Activated CD4-positive, alpha-beta memory T cell treated with anti-CD3 and anti-CD28 coated beads, Interleukin-2, amount 10 ng/mL, durations not matched to agents 7 days and 5 days (primary cell): Measurements from ENCODE around the gene MERTK. TPM values are rescaled to one million over a fixed set of nuclear protein-coding genes. Genes with fewer than 3 reads are reported as not detected.
"Not testable (repeated sequence)": the region's sequence is repeated elsewhere in the genome, so short reads cannot be mapped to it uniquely, and the experiment has no call there.

Experiments
- CTCF ChIA-PET: fragments of 350-600 bp; sonication (Branson Sonifier 250); formaldehyde crosslinking; loops from one replicate; lab custom pipeline; 2021; ENCODE audit warnings: antibody characterized with exemption, inconsistent platforms; lab: Charles Lee
- POLR2A ChIA-PET: fragments of 350-600 bp; sonication (Branson Sonifier 250); formaldehyde crosslinking; loops from one replicate; lab custom pipeline; 2021; ENCODE audit warnings: antibody characterized with exemption; lab: Charles Lee
- DNase-seq: peaks from one replicate; pipeline ENCODE4 v3.0.0-alpha.2; 2020
- H3K27ac Mint-ChIP-seq: one replicate; pipeline ENCODE4 v1.8.0; 2021; ENCODE audit warnings: mild to moderate bottlenecking, mixed read lengths
- H3K27me3 Mint-ChIP-seq: one replicate; pipeline ENCODE4 v1.8.0; 2021; ENCODE audit warnings: mixed read lengths
- H3K36me3 Mint-ChIP-seq: one replicate; pipeline ENCODE4 v1.8.0; 2021; ENCODE audit warnings: low read depth, mixed read lengths
- H3K4me1 Mint-ChIP-seq: one replicate; pipeline ENCODE4 v1.8.0; 2021; ENCODE audit warnings: mixed read lengths
- H3K4me3 Mint-ChIP-seq: one replicate; pipeline ENCODE4 v1.8.0; 2021; ENCODE audit warnings: mild to moderate bottlenecking, mixed read lengths
- H3K9me3 Mint-ChIP-seq: one replicate; pipeline ENCODE4 v1.8.0; 2021; ENCODE audit warnings: mixed read lengths
- total RNA-seq, 2 experiments: library from RNA; stranded (reverse); gene quantifications; one replicate each; pipeline ENCODE4 v1.2.3, GENCODE V29; 2021

Gene MERTK
- total RNA-seq, result under 1 TPM; 0.20 to 0.35 TPM

- peak; percentile 54 for DNase-seq
- Mint-ChIP-seq H3K4me1 (peaks cover 14% of the 10 kb centered on the region), H3K4me3 (peak within 1 kb of the TSS; percentile 63), H3K36me3 (no peaks in the 10 kb centered on the region), H3K27me3 (peaks cover 41% of the 10 kb centered on the region), H3K9me3 (no peaks in the 10 kb centered on the region), H3K27ac (no peak within 1 kb of the TSS)
- ChIA-PET POLR2A (interaction anchor here (1.0 kb wide), 1 partner anchor 11 kb away, joined by 4 read pairs; no protein-coding TSS in a partner anchor), CTCF (interaction anchor here (0.7 to 1.2 kb wide), 3 partner anchors 10 to 540 kb away, joined by 3 to 6 read pairs (median 3); no protein-coding TSS in a partner anchor)
Observed at GRCh38 chr2:111897924-111898702, at the start of gene MERTK. TSS of gene MERTK (plus strand) at chr2:111898607. CDS start at chr2:111898736, 129 bp downstream.

DNA sequence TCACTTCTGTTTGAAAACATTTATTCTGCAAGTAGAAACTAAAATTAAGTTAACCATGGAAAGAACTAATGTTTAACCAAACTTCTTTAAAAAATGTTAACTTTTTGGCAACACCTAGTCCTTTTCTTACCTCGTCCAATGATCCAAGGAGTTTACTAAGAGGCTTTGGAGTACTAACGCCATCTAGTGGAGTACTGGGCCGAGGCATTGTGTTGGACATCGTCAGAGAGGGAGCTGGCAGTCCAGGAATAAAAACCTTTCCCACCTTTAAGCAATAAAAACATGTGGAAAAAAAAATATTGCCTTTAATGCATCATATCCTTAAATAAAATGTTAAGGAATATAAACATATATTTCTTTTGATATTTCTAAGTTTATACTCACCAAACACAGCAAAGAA is 47.8 kb upstream of the MERTK start:
- DNase-seq, result peak; percentile 35
- not testable (repeated sequence) for H3K4me1 Mint-ChIP-seq

DNA sequence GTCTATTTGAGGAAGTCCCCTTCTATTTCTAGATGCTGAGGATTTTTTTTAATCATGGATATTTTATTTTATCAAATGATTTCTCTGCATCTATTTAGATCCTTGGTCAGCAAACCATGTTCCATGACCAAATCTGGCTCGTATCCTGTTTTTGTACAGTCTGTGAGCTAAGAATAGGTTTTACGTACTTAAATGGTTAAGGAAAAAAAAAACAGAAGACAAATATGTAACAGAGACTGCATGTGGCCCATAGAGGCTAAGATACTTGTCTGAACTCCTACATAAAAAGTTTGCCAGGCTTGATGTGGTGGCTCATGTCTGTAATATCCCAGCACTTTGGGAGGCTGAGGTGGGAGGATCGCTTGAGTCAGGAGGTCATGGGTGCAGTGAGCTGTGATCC is 45.9 kb upstream of the MERTK start:
- H3K4me1 Mint-ChIP-seq, DNase-seq, POLR2A ChIA-PET, H3K27ac Mint-ChIP-seq, H3K9me3 Mint-ChIP-seq, H3K27me3 Mint-ChIP-seq, H3K4me3 Mint-ChIP-seq, CTCF ChIA-PET: not testable (repeated sequence)
- H3K36me3 Mint-ChIP-seq, result peaks cover 28% of the 10 kb centered on the region

More for the DNA sequence above, 47.8 kb upstream of the MERTK start:
- POLR2A ChIA-PET, H3K27ac Mint-ChIP-seq, H3K4me3 Mint-ChIP-seq, H3K27me3 Mint-ChIP-seq, H3K9me3 Mint-ChIP-seq, CTCF ChIA-PET: not testable (repeated sequence)
- H3K36me3 Mint-ChIP-seq, result peaks cover 31% of the 10 kb centered on the region

GRCh38 chr2:111860005-111860404 is 38.4 kb upstream of the MERTK start:
- H3K27ac Mint-ChIP-seq, CTCF ChIA-PET, H3K4me3 Mint-ChIP-seq, DNase-seq, H3K9me3 Mint-ChIP-seq, POLR2A ChIA-PET, H3K27me3 Mint-ChIP-seq, H3K4me1 Mint-ChIP-seq: not testable (repeated sequence)
- peaks cover 18% of the 10 kb centered on the region for H3K36me3 Mint-ChIP-seq

- H3K9me3 Mint-ChIP-seq, H3K27ac Mint-ChIP-seq, DNase-seq, CTCF ChIA-PET, H3K27me3 Mint-ChIP-seq, H3K4me1 Mint-ChIP-seq, H3K4me3 Mint-ChIP-seq, POLR2A ChIA-PET: not testable (repeated sequence)
- peaks cover 21% of the 10 kb centered on the region for H3K36me3 Mint-ChIP-seq
Observed at GRCh38 chr2:111865124-111865523, 33.3 kb upstream of the MERTK start.

DNA sequence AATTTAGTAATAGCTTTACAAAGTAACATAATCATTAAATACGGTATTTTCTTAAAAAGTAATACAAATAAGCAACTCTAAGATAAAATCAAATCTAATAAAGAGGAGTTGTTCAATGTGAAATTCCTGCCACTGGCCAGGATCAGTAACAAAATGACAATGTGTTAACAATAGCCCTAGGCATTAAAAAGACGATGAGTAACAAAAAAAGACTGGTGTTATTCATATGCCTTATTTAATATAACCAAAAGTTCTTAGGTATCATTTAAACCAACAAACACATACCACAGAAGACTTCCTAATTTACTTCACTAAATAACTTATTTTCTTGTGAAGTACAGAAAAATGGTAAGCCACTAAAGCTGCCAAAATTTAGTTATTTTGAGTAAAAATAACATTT is 25.6 kb upstream of the MERTK start:
- H3K27ac Mint-ChIP-seq, CTCF ChIA-PET, H3K27me3 Mint-ChIP-seq, H3K4me1 Mint-ChIP-seq, H3K4me3 Mint-ChIP-seq, H3K9me3 Mint-ChIP-seq, DNase-seq, POLR2A ChIA-PET: not testable (repeated sequence)
- peaks cover 49% of the 10 kb centered on the region for H3K36me3 Mint-ChIP-seq

- ChIA-PET POLR2A (interaction anchor here (1.0 to 2.6 kb wide), 7 partner anchors 9 to 171 kb away, joined by 3 to 13 read pairs (median 5); partner anchors contain the start of gene TMEM87B), CTCF (interaction anchor here (0.6 to 1.4 kb wide), 6 partner anchors 20 to 1091 kb away, joined by 3 to 6 read pairs (median 4); no protein-coding TSS in a partner anchor)
- DNase-seq, result peak; percentile 88
- H3K36me3 Mint-ChIP-seq, result peaks cover 9% of the 10 kb centered on the region
- H3K4me3 Mint-ChIP-seq, result peak within 1 kb of the TSS; percentile 83
- H3K4me1 Mint-ChIP-seq, result peaks cover 31% of the 10 kb centered on the region
- H3K9me3 Mint-ChIP-seq, result no peaks in the 10 kb centered on the region
- no peaks in the 10 kb centered on the region for H3K27me3 Mint-ChIP-seq
- H3K27ac Mint-ChIP-seq, result peak within 1 kb of the TSS; percentile 81
Observed at GRCh38 chr2:111883661-111884591, 14.5 kb upstream of the MERTK start, which contains the start of gene ANAPC1. TSS of gene ANAPC1 (minus strand) at chr2:111884193. CDS start at chr2:111880825, 3,368 bp downstream.

GRCh38 chr2:111884592-111884964 is 13.8 kb upstream of the MERTK start:
- peaks cover 5% of the 10 kb centered on the region for H3K36me3 Mint-ChIP-seq
- peak overlapping the region; percentile 81 for H3K27ac Mint-ChIP-seq
- H3K27me3 Mint-ChIP-seq, result no peaks in the 10 kb centered on the region
- ChIA-PET POLR2A (interaction anchor here (1.0 to 2.6 kb wide), 6 partner anchors 12 to 170 kb away, joined by 3 to 13 read pairs (median 4); partner anchors contain the start of gene TMEM87B), CTCF (interaction anchor here (0.6 to 1.3 kb wide), 3 partner anchors 21 to 596 kb away, joined by 3 to 4 read pairs (median 3); no protein-coding TSS in a partner anchor)
- DNase-seq, result no peak
- H3K4me3 Mint-ChIP-seq, result peak overlapping the region; percentile 83
- H3K4me1 Mint-ChIP-seq, result peaks cover 29% of the 10 kb centered on the region
- no peaks in the 10 kb centered on the region for H3K9me3 Mint-ChIP-seq

- H3K4me3 Mint-ChIP-seq, result no peak overlapping the region
- no peaks in the 10 kb centered on the region for H3K9me3 Mint-ChIP-seq
- peaks cover 32% of the 10 kb centered on the region for H3K27me3 Mint-ChIP-seq
- no peak overlapping the region for H3K27ac Mint-ChIP-seq
- no peaks in the 10 kb centered on the region for H3K36me3 Mint-ChIP-seq
- no peak for DNase-seq
- CTCF ChIA-PET, result interaction anchor here (1.7 kb wide), 1 partner anchor 8 kb away, joined by 7 read pairs; no protein-coding TSS in a partner anchor
- peaks cover 14% of the 10 kb centered on the region for H3K4me1 Mint-ChIP-seq
- POLR2A ChIA-PET, result interaction anchor here (1.1 to 1.4 kb wide), 2 partner anchors 11 to 12 kb away, joined by 3 to 6 read pairs; partner anchors contain the start of gene ANAPC1
Observed at GRCh38 chr2:111896024-111896423, 2.4 kb upstream of the MERTK start.

- peaks cover 32% of the 10 kb centered on the region for H3K27me3 Mint-ChIP-seq
- POLR2A ChIA-PET, result interaction anchor here (1.1 to 1.4 kb wide), 2 partner anchors 12 to 13 kb away, joined by 3 to 6 read pairs; partner anchors contain the start of gene ANAPC1
- H3K36me3 Mint-ChIP-seq, result no peaks in the 10 kb centered on the region
- H3K27ac Mint-ChIP-seq, result no peak overlapping the region
- no peak for DNase-seq
- no peaks in the 10 kb centered on the region for H3K9me3 Mint-ChIP-seq
- H3K4me1 Mint-ChIP-seq, result peaks cover 14% of the 10 kb centered on the region
- CTCF ChIA-PET, result interaction anchor here (1.7 kb wide), 1 partner anchor 9 kb away, joined by 7 read pairs; no protein-coding TSS in a partner anchor
- no peak overlapping the region for H3K4me3 Mint-ChIP-seq
Observed at GRCh38 chr2:111896576-111896975, 1.8 kb upstream of the MERTK start.

DNA sequence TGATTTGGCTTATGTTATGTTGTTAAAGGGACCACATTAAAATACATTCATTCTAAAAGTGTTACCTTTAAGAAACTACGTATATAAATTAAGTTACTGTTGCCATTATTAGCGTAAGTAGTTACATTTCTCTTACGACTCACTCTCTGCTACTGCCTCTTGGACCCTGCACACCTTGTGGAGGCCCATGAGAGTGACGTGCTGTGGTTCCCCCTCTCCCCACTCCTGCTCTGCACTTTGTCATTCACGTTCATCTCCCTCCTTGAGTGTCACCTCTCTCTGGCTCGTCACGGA is 830 bp upstream of the MERTK start:
- no peaks in the 10 kb centered on the region for H3K9me3 Mint-ChIP-seq
- CTCF ChIA-PET, result interaction anchor here (1.0 to 1.2 kb wide), 2 partner anchors 10 to 127 kb away, joined by 3 to 6 read pairs; no protein-coding TSS in a partner anchor
- DNase-seq, result no peak
- no peaks in the 10 kb centered on the region for H3K36me3 Mint-ChIP-seq
- H3K4me3 Mint-ChIP-seq, result peak overlapping the region; percentile 40
- POLR2A ChIA-PET, result interaction anchor here (1.0 kb wide), 1 partner anchor 10 kb away, joined by 4 read pairs; no protein-coding TSS in a partner anchor
- H3K27ac Mint-ChIP-seq, result no peak overlapping the region
- peaks cover 14% of the 10 kb centered on the region for H3K4me1 Mint-ChIP-seq
- H3K27me3 Mint-ChIP-seq, result peaks cover 37% of the 10 kb centered on the region
